LNCaP clone FGC (cell line): ENCODE results near the gene BICDL2.

Experiments used
- DNase-seq: peaks from one replicate; pipeline ENCODE4 v3.0.0-alpha.2; 2011; ENCODE audit warnings: low read depth
- H3K4me3 ChIP-seq: 2 replicates; pipeline ENCODE4 v1.5.1; 2011; ENCODE audit warnings: mild to moderate bottlenecking, low read depth, low read length, control low read depth
- TF ChIP-seq, protein P1 (sequence below): IDR thresholded peaks from 2 replicates; pipeline ENCODE4 v1.5.1; 2012; ENCODE audit warnings: mild to moderate bottlenecking; ENCODE audit not compliant: control insufficient read depth, insufficient read depth; ENCODE audit errors: extremely low read depth

The BICDL2 gene

DNA sequence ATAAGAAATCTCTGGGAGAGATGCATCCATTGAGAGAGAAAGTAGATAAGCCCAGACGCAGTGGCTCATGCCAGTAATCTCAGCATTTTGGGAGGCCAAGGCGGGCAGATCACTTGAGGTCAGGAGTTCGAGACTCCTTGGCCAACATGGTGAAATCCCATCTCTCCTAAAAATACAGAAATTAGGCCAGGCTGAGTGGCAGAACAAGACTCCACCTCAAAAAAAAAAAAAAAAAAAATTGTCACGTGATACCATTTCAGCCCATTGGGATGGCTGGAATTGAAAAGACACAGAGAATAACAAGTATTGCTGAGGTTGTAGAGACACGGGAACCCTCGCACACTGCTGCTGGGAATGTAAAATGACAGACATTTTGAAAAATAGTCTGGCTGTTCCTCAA lies 25.8 kb upstream of the BICDL2 start:
- DNase-seq = no peak
- TF ChIP-seq, protein P1, sequence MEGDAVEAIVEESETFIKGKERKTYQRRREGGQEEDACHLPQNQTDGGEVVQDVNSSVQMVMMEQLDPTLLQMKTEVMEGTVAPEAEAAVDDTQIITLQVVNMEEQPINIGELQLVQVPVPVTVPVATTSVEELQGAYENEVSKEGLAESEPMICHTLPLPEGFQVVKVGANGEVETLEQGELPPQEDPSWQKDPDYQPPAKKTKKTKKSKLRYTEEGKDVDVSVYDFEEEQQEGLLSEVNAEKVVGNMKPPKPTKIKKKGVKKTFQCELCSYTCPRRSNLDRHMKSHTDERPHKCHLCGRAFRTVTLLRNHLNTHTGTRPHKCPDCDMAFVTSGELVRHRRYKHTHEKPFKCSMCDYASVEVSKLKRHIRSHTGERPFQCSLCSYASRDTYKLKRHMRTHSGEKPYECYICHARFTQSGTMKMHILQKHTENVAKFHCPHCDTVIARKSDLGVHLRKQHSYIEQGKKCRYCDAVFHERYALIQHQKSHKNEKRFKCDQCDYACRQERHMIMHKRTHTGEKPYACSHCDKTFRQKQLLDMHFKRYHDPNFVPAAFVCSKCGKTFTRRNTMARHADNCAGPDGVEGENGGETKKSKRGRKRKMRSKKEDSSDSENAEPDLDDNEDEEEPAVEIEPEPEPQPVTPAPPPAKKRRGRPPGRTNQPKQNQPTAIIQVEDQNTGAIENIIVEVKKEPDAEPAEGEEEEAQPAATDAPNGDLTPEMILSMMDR = no peak
- H3K4me3 ChIP-seq = no peak overlapping the region

DNA sequence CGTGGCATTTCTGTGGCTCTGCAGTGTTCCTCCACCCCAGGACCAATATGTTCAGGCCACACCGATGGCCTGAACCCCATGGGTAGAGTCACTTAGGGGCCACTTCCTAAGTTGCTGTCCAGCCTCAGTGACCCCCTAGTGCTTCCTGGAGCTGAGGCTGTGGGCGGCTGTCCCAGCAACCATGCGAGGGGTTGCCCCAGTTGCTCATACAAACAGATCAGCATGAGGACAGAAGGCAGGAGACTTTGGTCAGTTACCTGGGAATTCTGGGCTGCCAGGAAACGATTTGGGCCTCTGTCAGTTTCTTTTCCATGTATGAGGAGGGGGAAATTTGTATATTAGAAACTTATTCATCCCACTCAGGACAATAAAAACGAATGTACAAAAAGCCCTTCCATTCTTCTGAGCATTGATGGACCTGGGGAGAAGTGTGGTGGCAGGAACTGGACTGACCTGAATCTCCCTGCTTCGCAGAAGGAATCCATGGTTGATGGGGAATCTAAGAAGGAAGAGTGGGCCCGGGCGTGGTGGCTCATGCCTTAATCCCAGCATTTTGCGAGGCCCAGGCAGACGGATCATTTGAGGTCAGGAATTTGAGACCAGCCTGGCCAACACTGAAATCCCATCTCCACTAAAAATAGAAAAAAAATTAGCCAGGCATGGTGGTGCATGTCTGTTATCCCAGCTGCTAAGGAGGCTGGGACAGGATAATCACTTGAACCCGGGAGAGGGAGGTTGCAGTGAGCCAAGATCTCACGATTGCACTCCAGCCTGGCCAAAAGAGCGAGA lies 23.8 kb upstream of the BICDL2 start:
- H3K4me3 ChIP-seq = no peak overlapping the region
- no peak for DNase-seq
- TF ChIP-seq, protein P1 = no peak

DNA sequence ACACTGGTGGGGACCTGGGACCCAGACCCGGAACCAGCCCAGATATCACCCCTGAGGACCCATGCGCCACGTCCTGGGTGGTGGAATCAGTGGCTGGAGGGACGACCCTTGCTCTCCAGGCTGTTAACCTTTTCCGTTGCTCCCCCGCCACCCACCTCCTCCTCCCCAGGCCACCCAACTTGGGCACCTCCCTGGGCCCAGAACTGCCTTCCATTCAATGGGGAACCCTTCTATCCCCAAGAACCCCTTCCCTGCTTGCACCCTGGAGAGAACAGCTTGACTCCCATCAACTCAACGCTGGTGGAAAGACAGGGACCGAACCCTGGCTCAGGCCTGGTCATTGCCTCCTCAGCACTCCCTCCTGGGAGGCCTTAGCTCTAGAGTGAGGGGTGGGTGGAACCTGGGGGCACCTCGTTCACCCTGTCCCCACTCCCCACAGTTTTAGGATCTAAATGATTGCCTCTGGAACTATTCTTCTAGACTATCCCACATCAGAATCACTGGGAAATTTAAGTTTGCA lies 23.0 kb upstream of the BICDL2 start:
- TF ChIP-seq, protein P1 = no peak
- H3K4me3 ChIP-seq = peak overlapping the region; percentile 90
- DNase-seq = no peak

DNA sequence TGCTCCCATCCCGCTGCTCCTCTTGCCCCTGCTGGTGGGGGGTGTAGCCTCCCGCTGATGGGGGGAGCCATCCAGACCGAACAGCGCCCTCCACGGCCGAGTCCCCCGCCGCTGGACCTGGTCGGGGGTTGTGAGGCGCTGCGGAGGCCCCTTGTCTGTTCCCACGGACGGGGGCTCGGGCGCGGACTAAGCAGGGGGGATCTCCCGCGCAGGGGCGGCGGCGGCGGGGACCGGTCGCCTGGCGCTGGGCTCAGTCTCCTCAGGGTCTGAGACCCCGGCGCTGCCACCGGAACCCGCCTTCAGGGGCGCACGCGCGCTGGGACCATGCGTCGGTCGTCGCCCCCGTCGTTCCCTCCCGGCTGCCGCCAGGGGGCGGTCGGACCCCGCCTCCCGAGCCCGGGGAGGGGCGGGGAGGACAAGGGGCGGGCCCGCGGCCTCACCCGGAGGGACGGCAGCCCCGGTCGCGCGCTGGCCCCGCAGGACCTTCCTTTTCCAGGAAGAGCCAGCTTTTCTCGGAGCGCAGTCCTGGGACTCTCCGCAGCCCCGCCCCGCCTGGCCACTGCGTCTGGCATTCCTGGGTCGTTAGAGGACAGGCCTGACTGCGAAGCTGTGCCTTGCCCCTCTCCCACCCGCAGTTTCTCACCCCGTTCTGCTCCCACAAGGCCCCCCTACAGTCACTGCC lies 22.4 kb upstream of the BICDL2 start:
- TF ChIP-seq, protein P1 = peak; percentile 93
- peak; percentile 75 for DNase-seq
- H3K4me3 ChIP-seq = peak overlapping the region; percentile 90

DNA sequence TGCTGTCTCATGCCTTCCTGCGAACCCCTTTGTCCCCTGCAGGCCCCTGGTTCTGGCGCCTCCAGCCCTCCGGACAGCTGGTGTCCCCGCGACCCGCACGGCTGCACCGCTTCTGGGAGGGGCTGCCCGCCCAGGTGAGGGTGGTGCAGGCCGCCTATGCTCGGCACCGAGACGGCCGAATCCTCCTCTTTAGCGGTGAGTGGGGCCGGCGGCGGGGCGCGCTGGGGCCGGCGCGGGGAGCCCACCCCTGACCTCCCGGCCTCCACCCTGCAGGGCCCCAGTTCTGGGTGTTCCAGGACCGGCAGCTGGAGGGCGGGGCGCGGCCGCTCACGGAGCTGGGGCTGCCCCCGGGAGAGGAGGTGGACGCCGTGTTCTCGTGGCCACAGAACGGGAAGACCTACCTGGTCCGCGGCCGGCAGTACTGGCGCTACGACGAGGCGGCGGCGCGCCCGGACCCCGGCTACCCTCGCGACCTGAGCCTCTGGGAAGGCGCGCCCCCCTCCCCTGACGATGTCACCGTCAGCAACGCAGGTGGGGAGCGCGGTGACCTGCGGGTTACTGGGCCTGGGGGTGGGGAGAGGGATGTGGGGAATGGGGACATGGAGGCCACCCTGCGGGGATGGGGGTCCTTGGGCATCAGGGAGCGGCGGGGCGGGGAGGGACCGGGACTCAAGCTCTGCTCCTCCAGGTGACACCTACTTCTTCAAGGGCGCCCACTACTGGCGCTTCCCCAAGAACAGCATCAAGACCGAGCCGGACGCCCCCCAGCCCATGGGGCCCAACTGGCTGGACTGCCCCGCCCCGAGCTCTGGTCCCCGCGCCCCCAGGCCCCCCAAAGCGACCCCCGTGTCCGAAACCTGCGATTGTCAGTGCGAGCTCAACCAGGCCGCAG lies 21.6 kb upstream of the BICDL2 start:
- DNase-seq = no peak
- H3K4me3 ChIP-seq = peak overlapping the region; percentile 90
- TF ChIP-seq, protein P1 = peak; percentile 52
